Activated T-helper 2 cell treated with anti-CD3 and anti-CD28 coated beads, Interferon-gamma antibody, Interleukin-2, Interleukin-4, amounts not matched to agents 10 μg/mL and 5 μg/mL and 100 μg/mL, durations not matched to agents 14 hours and 24 hours and 36 hours (primary cell): ENCODE results near the gene SCG5. TPM values are rescaled to one million over a fixed set of nuclear protein-coding genes. Genes with fewer than 3 reads are reported as not detected.

Experiments
- DNase-seq: peaks from one replicate; pipeline ENCODE4 v3.0.0; 2021; ENCODE audit warnings: low spot score
- H3K27ac Mint-ChIP-seq: one replicate; pipeline ENCODE4 v1.8.0; 2021; ENCODE audit warnings: mixed read lengths
- H3K27me3 Mint-ChIP-seq: one replicate; pipeline ENCODE4 v1.8.0; 2021; ENCODE audit warnings: low read depth, mixed read lengths
- H3K36me3 Mint-ChIP-seq: one replicate; pipeline ENCODE4 v1.8.0; 2021; ENCODE audit warnings: low read depth, mixed read lengths
- H3K4me1 Mint-ChIP-seq: one replicate; pipeline ENCODE4 v1.8.0; 2021; ENCODE audit warnings: low read depth, mixed read lengths
- H3K4me3 Mint-ChIP-seq: one replicate; pipeline ENCODE4 v1.8.0; 2021; ENCODE audit warnings: low read depth, mild to moderate bottlenecking, moderate library complexity, mixed read lengths
- H3K9me3 Mint-ChIP-seq: one replicate; pipeline ENCODE4 v1.8.0; 2021; ENCODE audit warnings: mixed read lengths
- intact Hi-C: fragments of 100-400 bp; cut with micrococcal nuclease; formaldehyde crosslinking; loops from one replicate; pipeline ENCODE4 v1.15.1; 2023
- total RNA-seq: library from RNA; stranded (reverse); gene quantifications from 2 replicates; pipeline ENCODE4 v1.2.3, GENCODE V29; 2022

SCG5 gene
- total RNA-seq, 1 donor from 2014 or later, result 3.7 TPM

GRCh38 chr15:32685576-32685975 is 44.1 kb downstream of the SCG5 start:
- H3K4me1 Mint-ChIP-seq, result peaks cover 9% of the 10 kb centered on the region
- H3K9me3 Mint-ChIP-seq, result no peaks in the 10 kb centered on the region
- intact Hi-C loops, result no loop called here
- H3K27me3 Mint-ChIP-seq, result no peaks in the 10 kb centered on the region
- DNase-seq, result no peak
- H3K27ac Mint-ChIP-seq, result no peak overlapping the region
- no peak overlapping the region for H3K4me3 Mint-ChIP-seq
- H3K36me3 Mint-ChIP-seq, result no peaks in the 10 kb centered on the region

GRCh38 chr15:32687556-32687955 is 46.0 kb downstream of the SCG5 start:
- H3K36me3 Mint-ChIP-seq, result no peaks in the 10 kb centered on the region
- peaks cover 9% of the 10 kb centered on the region for H3K4me1 Mint-ChIP-seq
- no peaks in the 10 kb centered on the region for H3K9me3 Mint-ChIP-seq
- DNase-seq, result no peak
- no peaks in the 10 kb centered on the region for H3K27me3 Mint-ChIP-seq
- intact Hi-C loops, result no loop called here
- H3K4me3 Mint-ChIP-seq, result no peak overlapping the region
- H3K27ac Mint-ChIP-seq, result no peak overlapping the region

GRCh38 chr15:32688151-32688639 is 46.7 kb downstream of the SCG5 start:
- H3K27ac Mint-ChIP-seq, result no peak overlapping the region
- no peaks in the 10 kb centered on the region for H3K36me3 Mint-ChIP-seq
- H3K4me3 Mint-ChIP-seq, result no peak overlapping the region
- H3K9me3 Mint-ChIP-seq, result no peaks in the 10 kb centered on the region
- intact Hi-C loops, result no loop called here
- DNase-seq, result no peak
- H3K27me3 Mint-ChIP-seq, result peaks cover 3% of the 10 kb centered on the region
- H3K4me1 Mint-ChIP-seq, result peaks cover 9% of the 10 kb centered on the region

- Mint-ChIP-seq H3K9me3 (no peaks in the 10 kb centered on the region), H3K36me3 (no peaks in the 10 kb centered on the region), H3K27ac (no peak overlapping the region), H3K4me1 (no peaks in the 10 kb centered on the region), H3K27me3 (peaks cover 5% of the 10 kb centered on the region), H3K4me3 (no peak overlapping the region)
- intact Hi-C loops, result no loop called here
- DNase-seq, result no peak
Measured at GRCh38 chr15:32690941-32691688, 49.6 kb downstream of the SCG5 start.

GRCh38 chr15:32691689-32692038 is 50.2 kb downstream of the SCG5 start:
- H3K4me3 Mint-ChIP-seq, result no peak overlapping the region
- no peaks in the 10 kb centered on the region for H3K4me1 Mint-ChIP-seq
- DNase-seq, result no peak
- intact Hi-C loops, result no loop called here
- no peaks in the 10 kb centered on the region for H3K36me3 Mint-ChIP-seq
- H3K27ac Mint-ChIP-seq, result no peak overlapping the region
- peaks cover 5% of the 10 kb centered on the region for H3K27me3 Mint-ChIP-seq
- H3K9me3 Mint-ChIP-seq, result no peaks in the 10 kb centered on the region

GRCh38 chr15:32692286-32692685 is 50.8 kb downstream of the SCG5 start:
- intact Hi-C loops, result no loop called here
- Mint-ChIP-seq H3K36me3 (no peaks in the 10 kb centered on the region), H3K27ac (no peak overlapping the region), H3K4me1 (no peaks in the 10 kb centered on the region), H3K4me3 (no peak overlapping the region), H3K27me3 (peaks cover 5% of the 10 kb centered on the region), H3K9me3 (no peaks in the 10 kb centered on the region)
- DNase-seq, result no peak

- Mint-ChIP-seq H3K36me3 (no peaks in the 10 kb centered on the region), H3K27ac (no peak overlapping the region), H3K9me3 (no peaks in the 10 kb centered on the region), H3K4me3 (no peak overlapping the region), H3K27me3 (peaks cover 5% of the 10 kb centered on the region), H3K4me1 (no peaks in the 10 kb centered on the region)
- DNase-seq, result no peak
- intact Hi-C loops, result no loop called here
Measured at GRCh38 chr15:32694222-32694983, 52.9 kb downstream of the SCG5 start.

- DNase-seq, result no peak
- Mint-ChIP-seq H3K4me3 (no peak overlapping the region), H3K36me3 (no peaks in the 10 kb centered on the region), H3K27ac (no peak overlapping the region), H3K27me3 (peaks cover 11% of the 10 kb centered on the region), H3K9me3 (no peaks in the 10 kb centered on the region), H3K4me1 (no peaks in the 10 kb centered on the region)
- intact Hi-C loops, result no loop called here
Measured at GRCh38 chr15:32698773-32699390, 57.4 kb downstream of the SCG5 start.

- intact Hi-C loops, result no loop called here
- Mint-ChIP-seq H3K4me3 (no peak overlapping the region), H3K27ac (no peak overlapping the region), H3K27me3 (peaks cover 22% of the 10 kb centered on the region), H3K9me3 (no peaks in the 10 kb centered on the region), H3K4me1 (no peaks in the 10 kb centered on the region), H3K36me3 (no peaks in the 10 kb centered on the region)
- DNase-seq, result no peak
Measured at GRCh38 chr15:32700501-32701150, 59.1 kb downstream of the SCG5 start.

GRCh38 chr15:32701863-32702262 is 60.4 kb downstream of the SCG5 start:
- no peak overlapping the region for H3K27ac Mint-ChIP-seq
- peaks cover 28% of the 10 kb centered on the region for H3K27me3 Mint-ChIP-seq
- no peaks in the 10 kb centered on the region for H3K4me1 Mint-ChIP-seq
- no peaks in the 10 kb centered on the region for H3K9me3 Mint-ChIP-seq
- intact Hi-C loops, result no loop called here
- no peak for DNase-seq
- H3K4me3 Mint-ChIP-seq, result no peak overlapping the region
- no peaks in the 10 kb centered on the region for H3K36me3 Mint-ChIP-seq

- DNase-seq, result no peak
- Mint-ChIP-seq H3K36me3 (no peaks in the 10 kb centered on the region), H3K4me3 (no peak overlapping the region), H3K4me1 (no peaks in the 10 kb centered on the region), H3K9me3 (no peaks in the 10 kb centered on the region), H3K27me3 (peaks cover 43% of the 10 kb centered on the region), H3K27ac (no peak overlapping the region)
- intact Hi-C loops, result no loop called here
Measured at GRCh38 chr15:32704395-32704981, 63.0 kb downstream of the SCG5 start.

- H3K27me3 Mint-ChIP-seq, result peaks cover 46% of the 10 kb centered on the region
Measured at GRCh38 chr15:32705446-32705845, 63.9 kb downstream of the SCG5 start.

More at GRCh38 chr15:32705446-32705845, 63.9 kb downstream of the SCG5 start:
- Mint-ChIP-seq H3K27ac (no peak overlapping the region), H3K4me1 (no peaks in the 10 kb centered on the region), H3K36me3 (no peaks in the 10 kb centered on the region), H3K9me3 (no peaks in the 10 kb centered on the region), H3K4me3 (no peak overlapping the region)
- intact Hi-C loops, result no loop called here
- DNase-seq, result no peak
